Prostate gland (tissue), 2 donors: Measurements from ENCODE around the gene BBS9. TPM values are rescaled to one million over a fixed set of nuclear protein-coding genes. Genes with fewer than 3 reads are reported as not detected.
"Not testable (repeated sequence)": the region's sequence is repeated elsewhere in the genome, so short reads cannot be mapped to it uniquely, and the experiment has no call there.

Experiments used
- DNase-seq: peaks from one replicate; pipeline ENCODE4 v3.0.0-alpha.2; 2019; ENCODE audit warnings: low spot score
- H3K27ac ChIP-seq, 2 donors: fragments of 200-600 bp; sonication (generic); 2 replicates each; pipeline ENCODE4 v1.5.1; 2017 to 2019
- H3K27me3 ChIP-seq: fragments of 200-600 bp; sonication (generic); replicated peaks from 2 replicates; pipeline ENCODE4 v1.5.1; 2019; ENCODE audit not compliant: insufficient read depth
- H3K36me3 ChIP-seq, 2 donors: fragments of 200-600 bp; sonication (generic); 1 replicate in 1 of 2; 2 replicates in 1 of 2; pipeline versions ENCODE4 v1.5.1 to v1.8.1; 2017 to 2019
- H3K4me1 ChIP-seq: fragments of 200-600 bp; sonication (generic); replicated peaks from 2 replicates; pipeline ENCODE4 v1.5.1; 2019
- H3K4me3 ChIP-seq, 2 donors: fragments of 200-600 bp; sonication (generic); 2 replicates each; pipeline ENCODE4 v1.5.1; 2017 to 2019
- H3K9me3 ChIP-seq: fragments of 200-600 bp; sonication (generic); 2 replicates; pipeline ENCODE4 v1.5.1; 2017
- POLR2A ChIP-seq: fragments of 450-650 bp; IDR thresholded peaks from one replicate; pipeline ENCODE4 v1.6.1; 2016; ENCODE audit warnings: antibody characterized with exemption, mild to moderate bottlenecking
- POLR2AphosphoS5 ChIP-seq: sonication (generic); formaldehyde crosslinking; IDR thresholded peaks from one replicate; pipeline ENCODE4 v1.6.1; 2017; ENCODE audit warnings: antibody characterized with exemption
- WGBS: methylation state at CpG from one replicate; pipeline ENCODE4 v1.1.5; 2018; 5-methylcytosine and 5-hydroxymethylcytosine counted together
- intact Hi-C: fragments of 100-400 bp; cut with DNase I; formaldehyde crosslinking; loops from one replicate; pipeline ENCODE4 v1.14.2; 2022
- total RNA-seq, 2 donors: library from RNA; depleted of rRNA; stranded (reverse); fragments of >200 nt; gene quantifications; one replicate each; pipeline ENCODE4 v1.1.0, GENCODE V29; 2016
- TF ChIP-seq, protein P1 (sequence below), 4 experiments: fragments of 200-600 bp in 2 of 4; fragments of 450-650 bp in 2 of 4; sonication (generic) in 2 of 4; IDR thresholded peaks; 1 replicate in 3 of 4; 2 replicates in 1 of 4; pipeline ENCODE4 v1.5.1; 2016 to 2019; ENCODE audit warnings: antibody characterized with exemption in 4 of 4, mild to moderate bottlenecking in 2 of 4, moderate library complexity in 2 of 4

Gene BBS9
- total RNA-seq, 2 donors from 2014 or later: 19.6 to 36.8 TPM

DNA sequence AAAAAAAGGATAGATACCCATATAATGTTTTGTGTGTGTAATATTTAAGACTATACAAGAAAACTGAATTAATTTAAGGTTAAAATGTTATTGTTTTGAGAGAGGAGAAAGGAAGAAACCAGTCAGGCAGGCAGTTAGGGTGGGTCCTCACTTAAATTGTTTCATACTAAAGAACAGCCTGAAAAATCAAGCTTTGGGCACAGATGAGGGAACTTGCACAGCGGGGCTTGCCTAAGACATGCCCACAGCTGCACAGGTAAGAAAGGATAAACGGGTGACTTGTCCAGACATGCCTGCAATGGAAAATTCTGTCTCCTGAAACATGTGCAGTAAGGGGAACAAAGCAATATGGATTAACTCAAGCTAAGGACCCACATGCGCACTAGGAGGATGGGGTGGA is 158.4 kb downstream of the BBS9 start:
- Histone ChIP-seq H3K4me1 (no peaks in the 10 kb centered on the region), H3K36me3 (no peaks in the 10 kb centered on the region), H3K27ac (no peak overlapping the region), H3K27me3 (no peaks in the 10 kb centered on the region), H3K4me3 (no peak overlapping the region), H3K9me3 (no peaks in the 10 kb centered on the region)
- intact Hi-C loops: no loop called here
- TF ChIP-seq, protein P1, sequence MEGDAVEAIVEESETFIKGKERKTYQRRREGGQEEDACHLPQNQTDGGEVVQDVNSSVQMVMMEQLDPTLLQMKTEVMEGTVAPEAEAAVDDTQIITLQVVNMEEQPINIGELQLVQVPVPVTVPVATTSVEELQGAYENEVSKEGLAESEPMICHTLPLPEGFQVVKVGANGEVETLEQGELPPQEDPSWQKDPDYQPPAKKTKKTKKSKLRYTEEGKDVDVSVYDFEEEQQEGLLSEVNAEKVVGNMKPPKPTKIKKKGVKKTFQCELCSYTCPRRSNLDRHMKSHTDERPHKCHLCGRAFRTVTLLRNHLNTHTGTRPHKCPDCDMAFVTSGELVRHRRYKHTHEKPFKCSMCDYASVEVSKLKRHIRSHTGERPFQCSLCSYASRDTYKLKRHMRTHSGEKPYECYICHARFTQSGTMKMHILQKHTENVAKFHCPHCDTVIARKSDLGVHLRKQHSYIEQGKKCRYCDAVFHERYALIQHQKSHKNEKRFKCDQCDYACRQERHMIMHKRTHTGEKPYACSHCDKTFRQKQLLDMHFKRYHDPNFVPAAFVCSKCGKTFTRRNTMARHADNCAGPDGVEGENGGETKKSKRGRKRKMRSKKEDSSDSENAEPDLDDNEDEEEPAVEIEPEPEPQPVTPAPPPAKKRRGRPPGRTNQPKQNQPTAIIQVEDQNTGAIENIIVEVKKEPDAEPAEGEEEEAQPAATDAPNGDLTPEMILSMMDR (IDR thresholded peaks at IDR 0.05): no peak
- no peak for TF ChIP-seq POLR2A
- no peak for TF ChIP-seq POLR2AphosphoS5
- 89% methylated on average over 3 of the region's 3 CpGs for WGBS
- no peak for DNase-seq

DNA sequence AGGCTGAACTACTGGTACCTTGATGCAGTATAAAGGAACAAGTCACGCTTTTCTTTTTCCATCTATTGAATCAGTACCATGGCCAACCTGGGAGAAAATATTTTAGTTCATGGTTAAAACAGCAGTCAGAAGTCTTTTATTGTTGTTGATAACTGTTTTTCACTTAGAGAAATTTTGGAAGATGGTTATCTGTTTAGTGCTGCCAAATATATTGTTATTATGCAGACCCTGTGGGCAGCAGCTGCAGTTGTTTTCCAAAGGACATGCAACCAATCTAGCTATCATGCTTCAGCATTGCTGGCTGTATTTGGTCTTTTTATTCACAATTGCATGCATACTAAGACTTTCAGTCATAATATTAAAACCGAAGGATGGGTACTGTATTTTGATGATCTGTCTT is 169.5 kb downstream of the BBS9 start:
- Histone ChIP-seq H3K4me3 (no peak overlapping the region), H3K36me3 (no peaks in the 10 kb centered on the region), H3K27me3 (no peaks in the 10 kb centered on the region), H3K4me1 (no peaks in the 10 kb centered on the region), H3K27ac (no peak overlapping the region), H3K9me3 (no peaks in the 10 kb centered on the region)
- 93% methylated on average over 2 of the region's 2 CpGs for WGBS
- no peak for DNase-seq
- TF ChIP-seq, protein P1 (IDR thresholded peaks at IDR 0.05): no peak
- TF ChIP-seq POLR2A: no peak
- no peak for TF ChIP-seq POLR2AphosphoS5
- intact Hi-C loops: no loop called here

DNA sequence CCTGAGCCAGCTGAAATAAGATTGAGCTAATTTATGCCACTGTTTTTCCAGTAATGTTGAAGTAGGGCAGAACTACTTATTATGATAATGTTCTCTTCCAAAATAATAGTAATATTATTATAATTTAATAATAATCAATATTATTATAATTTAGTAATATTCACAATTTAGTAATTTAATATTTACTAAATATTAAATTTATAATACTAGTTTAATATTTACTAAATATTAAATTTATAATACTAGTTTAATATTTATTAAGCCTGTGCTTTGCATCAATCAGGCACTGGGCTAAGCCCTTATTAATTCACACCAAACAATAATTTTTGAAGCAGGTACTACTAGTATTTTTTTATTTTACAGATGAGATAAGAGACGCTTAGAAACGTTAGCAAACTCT is 170.1 kb downstream of the BBS9 start:
- no peaks in the 10 kb centered on the region for H3K36me3 ChIP-seq
- no peak overlapping the region for H3K4me3 ChIP-seq
- H3K27ac ChIP-seq: no peak overlapping the region
- no peak for DNase-seq
- intact Hi-C loops: no loop called here
- H3K4me1 ChIP-seq: no peaks in the 10 kb centered on the region
- TF ChIP-seq POLR2A (no peak), POLR2AphosphoS5 (no peak)
- TF ChIP-seq, protein P1 (IDR thresholded peaks at IDR 0.05): no peak
- WGBS: 94% methylated on average over 2 of the region's 2 CpGs
- H3K9me3 ChIP-seq: no peaks in the 10 kb centered on the region
- no peaks in the 10 kb centered on the region for H3K27me3 ChIP-seq

DNA sequence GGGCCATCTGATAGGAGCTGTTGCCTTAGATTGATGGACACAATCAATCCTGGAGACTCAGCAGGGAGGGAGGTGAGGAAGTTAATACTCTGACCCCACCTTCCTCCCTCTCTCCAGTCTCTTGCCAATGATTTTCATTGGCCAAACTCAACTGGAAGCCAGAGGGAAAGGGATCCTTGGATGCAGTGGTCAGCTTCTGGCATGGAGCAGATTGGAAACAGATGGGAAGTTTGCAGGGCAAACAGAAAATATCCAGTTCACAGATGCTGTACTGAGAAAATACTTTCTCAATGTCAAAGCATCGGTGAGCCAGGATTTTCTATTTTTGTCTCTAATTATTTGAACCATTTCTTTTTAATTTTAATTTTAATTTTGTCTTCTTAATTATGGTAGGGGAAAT is 170.8 kb downstream of the BBS9 start:
- Histone ChIP-seq H3K36me3 (no peaks in the 10 kb centered on the region), H3K9me3 (no peaks in the 10 kb centered on the region)
- intact Hi-C loops: no loop called here

DNA sequence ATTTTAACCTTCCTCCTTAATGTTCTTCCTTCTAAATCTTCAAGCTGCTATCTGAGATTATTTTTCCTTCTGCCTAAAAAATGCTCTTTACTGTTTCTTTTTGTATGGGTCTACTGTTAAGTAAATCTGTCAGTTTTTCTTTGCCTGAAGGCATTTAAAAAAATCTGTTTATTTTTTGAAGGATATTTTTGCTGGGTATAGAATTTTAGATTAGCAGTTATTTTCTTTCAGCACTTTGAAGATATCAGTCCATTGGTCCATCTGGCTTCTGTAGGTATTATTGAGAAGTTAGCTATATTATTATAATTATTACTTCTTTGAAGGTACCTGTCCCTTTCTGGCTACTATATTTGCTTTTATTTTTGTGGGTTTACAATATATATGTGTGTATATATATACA is 171.4 kb downstream of the BBS9 start:
- no peaks in the 10 kb centered on the region for H3K27me3 ChIP-seq
- H3K36me3 ChIP-seq: no peaks in the 10 kb centered on the region
- intact Hi-C loops: no loop called here
- no peak overlapping the region for H3K4me3 ChIP-seq
- no peak overlapping the region for H3K27ac ChIP-seq
- no peaks in the 10 kb centered on the region for H3K9me3 ChIP-seq
- TF ChIP-seq, protein P1 (IDR thresholded peaks at IDR 0.05): no peak
- TF ChIP-seq POLR2AphosphoS5 (no peak), POLR2A (no peak)
- H3K4me1 ChIP-seq: no peaks in the 10 kb centered on the region
- no peak for DNase-seq

More for the DNA sequence above, 170.8 kb downstream of the BBS9 start:
- WGBS: 97% methylated on average over 1 of the region's 1 CpG
- H3K4me1 ChIP-seq: no peaks in the 10 kb centered on the region
- no peaks in the 10 kb centered on the region for H3K27me3 ChIP-seq
- no peak overlapping the region for H3K4me3 ChIP-seq
- H3K27ac ChIP-seq: no peak overlapping the region
- TF ChIP-seq, protein P1 (IDR thresholded peaks at IDR 0.05): no peak
- TF ChIP-seq POLR2A: no peak
- no peak for DNase-seq

DNA sequence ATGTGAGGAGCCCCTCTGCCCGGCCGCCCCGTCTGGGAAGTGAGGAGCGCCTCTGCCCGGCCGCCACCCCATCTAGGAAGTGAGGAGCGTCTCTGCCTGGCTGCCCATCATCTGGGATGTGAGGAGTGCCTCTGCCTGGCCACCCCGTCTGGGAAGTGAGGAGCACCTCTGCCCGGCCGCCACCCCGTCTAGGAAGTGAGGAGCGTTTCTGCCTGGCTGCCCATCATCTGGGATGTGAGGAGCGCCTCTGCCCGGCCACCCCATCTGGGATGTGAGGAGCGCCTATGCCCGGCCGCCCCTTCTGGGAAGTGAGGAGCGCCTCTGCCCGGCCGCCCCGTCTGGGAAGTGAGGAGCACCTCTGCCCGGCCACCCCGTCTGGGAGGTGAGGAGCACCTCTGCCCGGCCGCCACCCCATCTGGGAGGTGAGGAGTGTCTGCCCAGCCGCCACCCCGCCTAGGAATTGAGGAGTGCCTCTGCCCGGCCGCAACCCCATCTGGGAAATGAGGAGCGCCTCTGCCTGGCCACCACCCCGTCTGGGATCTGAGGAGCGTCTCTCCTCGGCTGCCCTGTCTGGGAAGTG is 174.7 kb downstream of the BBS9 start:
- H3K4me3 ChIP-seq, DNase-seq, H3K27ac ChIP-seq, H3K9me3 ChIP-seq, H3K27me3 ChIP-seq, intact Hi-C loops, H3K36me3 ChIP-seq, H3K4me1 ChIP-seq: not testable (repeated sequence)
- WGBS: 93% methylated on average over 33 of the region's 33 CpGs
